ENCODE data around the gene SLX9.

SLX9 gene

DNA sequence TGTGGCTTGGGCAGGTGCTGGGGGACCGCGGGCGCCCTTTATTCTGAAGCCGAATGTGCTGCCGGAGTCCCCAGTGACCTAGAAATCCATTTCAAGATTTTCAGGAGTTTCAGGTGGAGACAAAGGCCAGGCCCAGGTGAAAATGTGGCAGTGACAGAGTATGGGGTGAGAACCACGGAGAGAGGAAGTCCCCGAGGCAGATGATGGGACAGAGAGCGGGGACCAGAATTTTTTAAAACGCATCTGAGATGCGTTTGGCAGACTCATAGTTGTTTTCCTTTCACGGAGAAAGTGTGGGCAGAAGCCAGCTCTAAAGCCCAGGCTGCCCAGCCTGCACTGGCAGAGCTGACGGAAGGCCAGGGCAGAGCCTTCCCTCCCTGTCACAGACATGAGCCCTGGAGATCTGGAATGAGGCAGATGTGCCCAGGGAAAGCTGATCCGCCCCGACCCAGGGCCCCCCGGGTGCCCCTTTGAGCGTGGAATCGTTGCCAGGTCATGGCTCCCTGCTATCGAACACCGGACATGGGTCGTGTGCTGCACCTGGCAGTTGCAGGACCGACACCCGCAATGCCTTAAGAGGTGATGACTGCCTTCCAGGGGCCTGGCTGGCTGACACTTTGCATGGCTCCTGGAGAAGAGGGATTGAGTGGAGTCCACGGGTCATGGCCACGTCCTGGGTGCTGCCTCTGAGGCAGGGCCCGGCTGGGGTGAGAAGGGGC lies 6.5 kb upstream of the SLX9 start:
- H2BK15ac ChIP-seq (replicated peaks; ENCODE audit: low read depth), result no peak overlapping the region
- peaks cover 26% of the 10 kb centered on the region for H3K27me3 ChIP-seq (ENCODE audit: insufficient read depth, low read length, poor library complexity)
- no CpG with 5 or more reads among the region's 25 CpGs for WGBS (ENCODE audit: extremely low coverage, insufficient coverage, low lambda C conversion rate)

DNA sequence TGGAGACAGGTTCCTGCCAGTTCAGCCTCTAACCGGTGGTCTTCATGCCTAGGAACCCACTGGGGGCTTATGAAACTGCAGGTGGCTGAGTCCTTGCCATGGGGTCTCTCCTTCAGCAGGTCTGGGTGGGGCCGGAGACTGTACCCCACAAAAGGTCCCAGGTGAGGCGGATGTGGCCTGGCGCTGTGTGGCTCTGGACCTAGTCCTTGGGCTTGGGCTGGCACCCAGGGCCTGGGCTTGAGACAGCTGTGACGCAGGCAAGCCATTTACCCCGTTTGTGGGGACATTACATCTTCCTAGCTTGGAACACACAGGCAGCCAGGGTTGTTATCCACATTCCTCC lies 5.9 kb upstream of the SLX9 start:
- Histone ChIP-seq H3K4ac (ENCODE audit: low read depth, low read length) (no peak overlapping the region), H3K4me3 (ENCODE audit: low read length) (no peak overlapping the region), H2BK120ac (ENCODE audit: low read depth, low read length) (no peak overlapping the region), H3K4me1 (ENCODE audit: control insufficient read depth, low read depth, low read length) (no peaks in the 10 kb centered on the region), H3K27ac (ENCODE audit: low read depth, low read length) (no peak overlapping the region), H3K36me3 (ENCODE audit: control insufficient read depth, insufficient read depth, low read length) (no peaks in the 10 kb centered on the region), H4K8ac (ENCODE audit: low read depth, low read length) (no peak overlapping the region), H2AK5ac (ENCODE audit: low read length) (no peak overlapping the region), H2BK5ac (ENCODE audit: low read length) (no peak overlapping the region), H3K4me2 (ENCODE audit: low read length) (no peak overlapping the region), H3K56ac (ENCODE audit: low read length) (no peak overlapping the region), H4K5ac (ENCODE audit: low read length) (no peak overlapping the region), H3K27me3 (ENCODE audit: insufficient read depth, low read length, poor library complexity) (peaks cover 26% of the 10 kb centered on the region), H3K23ac (ENCODE audit: low read length) (no peak overlapping the region), H3K9ac (ENCODE audit: low read length) (no peak overlapping the region), H3K79me1 (ENCODE audit: low read length) (no peaks in the 10 kb centered on the region), H3K79me2 (ENCODE audit: control insufficient read depth, insufficient read depth, low read length) (no peaks in the 10 kb centered on the region), H3K18ac (ENCODE audit: low read length) (no peak overlapping the region), H2BK15ac (replicated peaks; ENCODE audit: low read depth) (no peak overlapping the region)
- WGBS (ENCODE audit: extremely low coverage, insufficient coverage, low lambda C conversion rate), result no CpG with 5 or more reads among the region's 6 CpGs
- no peak for DNase-seq

More for the DNA sequence above, 6.5 kb upstream of the SLX9 start:
- no peak for DNase-seq
- Histone ChIP-seq H3K4ac (ENCODE audit: low read depth, low read length) (no peak overlapping the region), H3K4me2 (ENCODE audit: low read length) (no peak overlapping the region), H3K79me2 (ENCODE audit: control insufficient read depth, insufficient read depth, low read length) (no peaks in the 10 kb centered on the region), H2BK120ac (ENCODE audit: low read depth, low read length) (no peak overlapping the region), H3K79me1 (ENCODE audit: low read length) (no peaks in the 10 kb centered on the region), H4K8ac (ENCODE audit: low read depth, low read length) (no peak overlapping the region), H4K5ac (ENCODE audit: low read length) (no peak overlapping the region), H3K23ac (ENCODE audit: low read length) (no peak overlapping the region), H3K9ac (ENCODE audit: low read length) (no peak overlapping the region), H2BK5ac (ENCODE audit: low read length) (no peak overlapping the region), H3K36me3 (ENCODE audit: control insufficient read depth, insufficient read depth, low read length) (no peaks in the 10 kb centered on the region), H3K4me1 (ENCODE audit: control insufficient read depth, low read depth, low read length) (no peaks in the 10 kb centered on the region), H2AK5ac (ENCODE audit: low read length) (no peak overlapping the region), H3K4me3 (ENCODE audit: low read length) (no peak overlapping the region), H3K27ac (ENCODE audit: low read depth, low read length) (no peak overlapping the region), H3K18ac (ENCODE audit: low read length) (no peak overlapping the region), H3K56ac (ENCODE audit: low read length) (no peak overlapping the region)

DNA sequence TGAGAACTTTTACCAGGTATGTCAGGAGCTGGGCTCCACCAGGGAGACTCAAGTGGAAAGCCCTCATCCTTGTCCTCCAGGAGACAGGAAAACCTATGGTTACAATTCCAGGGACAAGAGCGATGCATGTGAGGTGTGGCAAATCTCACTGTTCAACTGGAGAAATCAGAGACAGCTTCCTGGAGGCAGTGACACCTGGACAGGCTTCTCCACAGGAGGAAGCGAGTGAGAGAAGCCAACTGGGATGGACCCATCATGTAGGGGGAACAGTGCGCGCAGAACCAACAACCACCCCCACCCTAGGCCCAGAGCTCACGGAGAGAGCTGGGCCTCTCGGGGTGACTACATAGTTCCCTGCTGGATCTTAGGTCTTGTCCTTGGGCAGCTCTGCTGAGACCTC lies 5.6 kb upstream of the SLX9 start:
- Histone ChIP-seq H3K27me3 (ENCODE audit: insufficient read depth, low read length, poor library complexity) (peaks cover 26% of the 10 kb centered on the region), H3K23ac (ENCODE audit: low read length) (no peak overlapping the region), H3K56ac (ENCODE audit: low read length) (no peak overlapping the region), H3K4me1 (ENCODE audit: control insufficient read depth, low read depth, low read length) (peaks cover 4% of the 10 kb centered on the region), H2BK15ac (replicated peaks; ENCODE audit: low read depth) (no peak overlapping the region), H3K36me3 (ENCODE audit: control insufficient read depth, insufficient read depth, low read length) (no peaks in the 10 kb centered on the region), H3K9ac (ENCODE audit: low read length) (no peak overlapping the region), H3K79me2 (ENCODE audit: control insufficient read depth, insufficient read depth, low read length) (no peaks in the 10 kb centered on the region), H3K18ac (ENCODE audit: low read length) (no peak overlapping the region), H4K5ac (ENCODE audit: low read length) (no peak overlapping the region), H3K4me3 (ENCODE audit: low read length) (no peak overlapping the region), H2BK120ac (ENCODE audit: low read depth, low read length) (no peak overlapping the region), H4K8ac (ENCODE audit: low read depth, low read length) (no peak overlapping the region), H3K4ac (ENCODE audit: low read depth, low read length) (no peak overlapping the region), H2BK5ac (ENCODE audit: low read length) (no peak overlapping the region), H3K79me1 (ENCODE audit: low read length) (peaks cover 2% of the 10 kb centered on the region), H2AK5ac (ENCODE audit: low read length) (no peak overlapping the region), H3K27ac (ENCODE audit: low read depth, low read length) (no peak overlapping the region), H3K4me2 (ENCODE audit: low read length) (no peak overlapping the region)
- WGBS (ENCODE audit: extremely low coverage, insufficient coverage, low lambda C conversion rate), result no CpG with 5 or more reads among the region's 6 CpGs
- no peak for DNase-seq

DNA sequence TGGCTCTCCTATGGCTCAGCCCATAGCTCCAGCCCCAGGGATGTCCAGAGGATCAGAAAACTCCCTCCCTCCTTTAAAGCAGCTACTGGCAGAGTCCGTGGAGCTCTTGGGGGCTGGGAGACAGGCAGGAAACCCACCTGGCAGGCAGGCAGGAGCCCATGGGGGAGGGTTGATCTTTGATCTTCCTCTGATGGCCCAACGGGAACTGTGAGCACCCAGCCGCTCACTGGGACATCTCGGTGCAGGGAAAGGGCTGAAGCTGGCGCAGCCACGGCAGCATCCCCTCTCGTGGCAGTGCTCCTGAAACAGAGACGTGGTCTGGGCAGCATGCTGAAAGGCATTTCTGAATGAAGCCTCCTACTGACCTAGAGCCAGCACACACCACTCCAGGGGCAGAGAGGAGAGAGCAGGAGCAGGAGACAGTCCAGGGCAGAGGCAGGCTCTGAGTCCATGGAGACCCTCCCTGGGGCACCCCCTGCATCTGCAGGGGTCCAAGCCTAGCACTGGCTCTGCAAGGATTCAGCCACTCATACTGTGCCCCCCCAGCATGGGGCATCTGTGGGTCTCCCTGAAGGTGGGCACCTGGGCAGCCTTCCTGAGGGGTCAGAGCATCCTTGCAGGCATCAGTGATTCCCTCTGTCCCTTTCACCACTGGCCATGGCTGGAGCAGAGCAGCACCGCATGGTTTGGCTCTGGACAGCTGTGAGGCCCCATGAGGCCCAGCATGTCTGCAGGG lies 4.9 kb upstream of the SLX9 start:
- Histone ChIP-seq H3K23ac (ENCODE audit: low read length) (no peak overlapping the region), H4K5ac (ENCODE audit: low read length) (no peak overlapping the region), H3K36me3 (ENCODE audit: control insufficient read depth, insufficient read depth, low read length) (no peaks in the 10 kb centered on the region), H3K4ac (ENCODE audit: low read depth, low read length) (no peak overlapping the region), H3K79me1 (ENCODE audit: low read length) (peaks cover 2% of the 10 kb centered on the region), H3K9ac (ENCODE audit: low read length) (no peak overlapping the region), H2AK5ac (ENCODE audit: low read length) (no peak overlapping the region), H3K4me3 (ENCODE audit: low read length) (no peak overlapping the region), H2BK15ac (replicated peaks; ENCODE audit: low read depth) (no peak overlapping the region), H3K79me2 (ENCODE audit: control insufficient read depth, insufficient read depth, low read length) (no peaks in the 10 kb centered on the region), H3K27me3 (ENCODE audit: insufficient read depth, low read length, poor library complexity) (peaks cover 26% of the 10 kb centered on the region), H3K27ac (ENCODE audit: low read depth, low read length) (no peak overlapping the region), H3K56ac (ENCODE audit: low read length) (no peak overlapping the region), H3K18ac (ENCODE audit: low read length) (no peak overlapping the region), H2BK5ac (ENCODE audit: low read length) (no peak overlapping the region), H4K8ac (ENCODE audit: low read depth, low read length) (no peak overlapping the region), H3K4me1 (ENCODE audit: control insufficient read depth, low read depth, low read length) (peaks cover 4% of the 10 kb centered on the region), H3K4me2 (ENCODE audit: low read length) (no peak overlapping the region), H2BK120ac (ENCODE audit: low read depth, low read length) (no peak overlapping the region)
- no peak for DNase-seq
- WGBS (ENCODE audit: extremely low coverage, insufficient coverage, low lambda C conversion rate), result no CpG with 5 or more reads among the region's 9 CpGs

DNA sequence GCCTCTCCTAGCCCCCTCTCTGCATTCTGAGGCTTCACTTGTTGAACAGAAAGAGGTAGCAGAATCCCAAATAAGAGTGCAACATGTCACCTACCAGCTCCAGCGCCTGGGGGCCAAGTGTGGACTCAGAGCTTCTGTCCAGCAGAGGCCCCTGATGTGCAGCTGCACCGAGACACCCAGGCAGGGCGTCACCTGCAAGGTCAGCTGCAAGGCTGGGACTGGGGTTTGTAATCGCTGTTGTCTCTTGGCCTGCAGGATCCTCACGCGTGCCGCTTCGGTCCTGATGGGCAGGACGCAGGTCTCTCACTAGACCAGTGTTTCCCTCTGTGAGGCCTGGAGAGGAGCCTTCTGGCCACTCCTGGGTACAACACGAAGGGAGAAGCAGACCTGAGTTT lies 4.3 kb upstream of the SLX9 start:
- no peak overlapping the region for H3K4me3 ChIP-seq (ENCODE audit: low read length)
- no peak overlapping the region for H4K5ac ChIP-seq (ENCODE audit: low read length)
- no peak for DNase-seq
- H3K36me3 ChIP-seq (ENCODE audit: control insufficient read depth, insufficient read depth, low read length), result no peaks in the 10 kb centered on the region
- no peak overlapping the region for H3K4me2 ChIP-seq (ENCODE audit: low read length)
- no CpG with 5 or more reads among the region's 10 CpGs for WGBS (ENCODE audit: extremely low coverage, insufficient coverage, low lambda C conversion rate)
- H3K79me2 ChIP-seq (ENCODE audit: control insufficient read depth, insufficient read depth, low read length), result peaks cover 5% of the 10 kb centered on the region
- peaks cover 4% of the 10 kb centered on the region for H3K4me1 ChIP-seq (ENCODE audit: control insufficient read depth, low read depth, low read length)
- H3K56ac ChIP-seq (ENCODE audit: low read length), result no peak overlapping the region
- H3K18ac ChIP-seq (ENCODE audit: low read length), result no peak overlapping the region
- H2BK120ac ChIP-seq (ENCODE audit: low read depth, low read length), result no peak overlapping the region
- H3K9ac ChIP-seq (ENCODE audit: low read length), result no peak overlapping the region
- H3K27ac ChIP-seq (ENCODE audit: low read depth, low read length), result no peak overlapping the region
- no peak overlapping the region for H4K8ac ChIP-seq (ENCODE audit: low read depth, low read length)
- no peak overlapping the region for H2BK15ac ChIP-seq (replicated peaks; ENCODE audit: low read depth)
- H3K4ac ChIP-seq (ENCODE audit: low read depth, low read length), result no peak overlapping the region
- no peak overlapping the region for H3K23ac ChIP-seq (ENCODE audit: low read length)
- H3K27me3 ChIP-seq (ENCODE audit: insufficient read depth, low read length, poor library complexity), result peaks cover 26% of the 10 kb centered on the region
- H2AK5ac ChIP-seq (ENCODE audit: low read length), result no peak overlapping the region
- peaks cover 4% of the 10 kb centered on the region for H3K79me1 ChIP-seq (ENCODE audit: low read length)
- no peak overlapping the region for H2BK5ac ChIP-seq (ENCODE audit: low read length)
